Heart right ventricle (tissue), 16 donors: ENCODE results near the gene FLT4. TPM values are rescaled to one million over a fixed set of nuclear protein-coding genes. Genes with fewer than 3 reads are reported as not detected.
A peak's percentile ranks its signal among the peaks of the same experiment; 100 is the strongest.

Experiments used
- ATAC-seq, 8 donors: fragments of 200-7000 bp; cut with Tn5 transposase; one replicate each; pipeline ENCODE4 v1.9.1; 2020; ENCODE audit warnings: mild to moderate bottlenecking in 8 of 8, moderate library complexity in 8 of 8, moderate number of reproducible peaks in 1 of 8
- DNase-seq, 2 donors: peaks; one replicate each; pipeline ENCODE4 v3.0.0-alpha.2; 2020
- H3K27ac ChIP-seq, 10 donors: fragments of 200-600 bp; sonication (generic) in 2 of 10; one replicate each; pipeline versions ENCODE4 v1.5.0 to v1.8.0; 2020 to 2022; ENCODE audit warnings: mild to moderate bottlenecking in 3 of 10
- H3K27me3 ChIP-seq, 7 donors: fragments of 200-600 bp; one replicate each; pipeline ENCODE4 v1.8.0; 2021 to 2022; ENCODE audit warnings: mild to moderate bottlenecking in 2 of 7
- H3K36me3 ChIP-seq, 9 donors: fragments of 200-600 bp; sonication (generic) in 1 of 9; one replicate each; pipeline versions ENCODE4 v1.5.0 to v1.8.0; 2020 to 2022; ENCODE audit warnings: mild to moderate bottlenecking in 2 of 9
- H3K4me1 ChIP-seq, 9 donors: fragments of 200-600 bp; sonication (generic) in 1 of 9; one replicate each; pipeline versions ENCODE4 v1.5.0 to v1.8.0; 2020 to 2022; ENCODE audit warnings: mild to moderate bottlenecking in 4 of 9
- H3K4me3 ChIP-seq, 10 donors: fragments of 200-600 bp; sonication (generic) in 2 of 10; one replicate each; pipeline versions ENCODE4 v1.5.0 to v1.8.0; 2020 to 2022; ENCODE audit warnings: mild to moderate bottlenecking in 7 of 10, moderate library complexity in 2 of 10
- H3K9me3 ChIP-seq, 11 donors: fragments of 200-600 bp in 10 of 11; sonication (generic) in 2 of 11; one replicate each; pipeline versions ENCODE4 v1.5.0 to v1.8.0; 2013 to 2022; ENCODE audit warnings: mild to moderate bottlenecking in 2 of 11, control low read depth in 1 of 11, moderate library complexity in 1 of 11
- CTCF ChIP-seq, 9 donors: fragments of 200-600 bp; sonication (generic) in 2 of 9; IDR thresholded peaks; one replicate each; pipeline versions ENCODE4 v1.5.0 to v1.8.0; 2021 to 2022; ENCODE audit warnings: antibody characterized with exemption in 9 of 9, mild to moderate bottlenecking in 5 of 9, moderate library complexity in 1 of 9
- WGBS, 2 donors: extraction: QIAGEN DNeasy Blood & Tissue Kit; methylation state at CpG; one replicate each; pipeline ENCODE4 v1.1.7; 2013; ENCODE audit warnings: inconsistent platforms in 1 of 2; 5-methylcytosine and 5-hydroxymethylcytosine counted together
- intact Hi-C, 10 donors: fragments of 100-400 bp; cut with DNase I; formaldehyde crosslinking; loops; one replicate each; pipeline versions ENCODE4 v1.11.1 to v1.14.2; 2022
- polyA plus RNA-seq, 2 donors: library from polyadenylated mRNA; stranded (reverse); fragments of 200-250 nt; gene quantifications; one replicate each; pipeline ENCODE4 v1.2.3, GENCODE V29; 2013
- total RNA-seq, 10 donors: library from RNA; stranded (reverse); fragmentation: NEBNext Ultra II Directional in 3 of 10; extraction: Animal tissue kit (Norgen Biotek cat#: 25700) in 3 of 10; gene quantifications; one replicate each; pipeline versions ENCODE4 v1.2.1 to v1.2.4, GENCODE V29; 2021 to 2023
- donor health status: Arrhythmogenic right ventricular cardiomyopathy.
- donor health status: ischemic (EF 13 %, LVEDD 7.1; RV severe dilation, severe dysfunction).
- donor health status: healthy with polysubstance abuse.
- donor health status: DM: no; HTN: yes; CAD: no.
- donor health status: DM: no; HTN: no; CAD: no.
- donor health status: ischemic (EF 25% LVEDD 6.9; RV normal size, moderate dysfunction).
- donor health status: ischemic (EF 25% LVEDD 5.7; RV mildly dilated, moderate dysfunction).
- donor health status: healthy.
- donor health status: DM: yes; HTN: yes; CAD: no.
- donor health status: Ischemic cardiomyopathy.
- donor health status: ischemic (EF 35%, LVEDD 5.7; RV mildly dilated, moderate dysfunction).
- donor health status: nonischemic (EF 11% LVEDD 7.7; RV severe dilation, severe dysfunction).
- donor health status: DM: yes; HTN: yes; CAD: no.
- donor health status: PGD.
- donor health status: ischemic (EF 29% LVEDD 5.4; RV normal size, mild dysfunction).
- donor health status: nonischemic (EF 23%, LVEDD 6.1; RV moderate dilation, normal function).

The FLT4 gene
- total and polyA plus RNA-seq, 12 donors = 3.8 to 10.8 (median 6.3) TPM

GRCh38 chr5:180652771-180653170, 3.4 kb upstream of the FLT4 start:
- intact Hi-C loops = no loop called here
- Histone ChIP-seq H3K36me3 (no peaks in the 10 kb centered on the region), H3K4me1 (peaks cover 0 to 14% (median 9%) of the 10 kb centered on the region in 9 donors), H3K4me3 (no peak overlapping the region), H3K9me3 (no peaks in the 10 kb centered on the region), H3K27ac (no peak overlapping the region), H3K27me3 (peaks cover 6 to 58% (median 46%) of the 10 kb centered on the region in 7 donors)
- no peak for TF ChIP-seq CTCF (IDR thresholded peaks at IDR 0.05)
- ATAC-seq (no peak), DNase-seq (no peak)
- 49 to 71% methylated on average over 5 of the region's 5 CpGs for WGBS, 2 donors

- WGBS, 2 donors = 88% methylated on average over 11 of the region's 11 CpGs
- Histone ChIP-seq H3K9me3 (no peaks in the 10 kb centered on the region), H3K4me3 (no peak overlapping the region), H3K36me3 (no peaks in the 10 kb centered on the region), H3K27ac (no peak overlapping the region), H3K27me3 (peaks cover 6 to 58% (median 46%) of the 10 kb centered on the region in 7 donors), H3K4me1 (peaks cover 0 to 19% (median 10%) of the 10 kb centered on the region in 9 donors)
- intact Hi-C loops = no loop called here
- TF ChIP-seq CTCF (IDR thresholded peaks at IDR 0.05) = no peak
- DNase-seq (no peak), ATAC-seq (no peak)
Measured at GRCh38 chr5:180652346-180652745, 2.9 kb upstream of the FLT4 start.

- ATAC-seq (peak in 5 of 8 donors; percentile 24 to 66 (median 46)), DNase-seq (no peak)
- peak overlapping the region in 9 of 10 donors; percentile 59 to 79 (median 70) for H3K27ac ChIP-seq
- TF ChIP-seq CTCF (IDR thresholded peaks at IDR 0.05) = peak in 7 of 9 donors; percentile 35 to 63 (median 43)
- WGBS, 2 donors = 1% methylated on average over 68 to 80 of the region's 80 CpGs
- no peaks in the 10 kb centered on the region for H3K36me3 ChIP-seq
- H3K9me3 ChIP-seq = no peaks in the 10 kb centered on the region
- H3K4me1 ChIP-seq = peaks cover 0 to 51% (median 32%) of the 10 kb centered on the region in 9 donors
- peak overlapping the region; percentile 12 to 68 (median 54) for H3K4me3 ChIP-seq
- H3K27me3 ChIP-seq = peaks cover 6 to 69% (median 57%) of the 10 kb centered on the region in 7 donors
- intact Hi-C loops = no loop called here
Measured at GRCh38 chr5:180648658-180649296, 623 bp downstream of the FLT4 start.

DNA sequence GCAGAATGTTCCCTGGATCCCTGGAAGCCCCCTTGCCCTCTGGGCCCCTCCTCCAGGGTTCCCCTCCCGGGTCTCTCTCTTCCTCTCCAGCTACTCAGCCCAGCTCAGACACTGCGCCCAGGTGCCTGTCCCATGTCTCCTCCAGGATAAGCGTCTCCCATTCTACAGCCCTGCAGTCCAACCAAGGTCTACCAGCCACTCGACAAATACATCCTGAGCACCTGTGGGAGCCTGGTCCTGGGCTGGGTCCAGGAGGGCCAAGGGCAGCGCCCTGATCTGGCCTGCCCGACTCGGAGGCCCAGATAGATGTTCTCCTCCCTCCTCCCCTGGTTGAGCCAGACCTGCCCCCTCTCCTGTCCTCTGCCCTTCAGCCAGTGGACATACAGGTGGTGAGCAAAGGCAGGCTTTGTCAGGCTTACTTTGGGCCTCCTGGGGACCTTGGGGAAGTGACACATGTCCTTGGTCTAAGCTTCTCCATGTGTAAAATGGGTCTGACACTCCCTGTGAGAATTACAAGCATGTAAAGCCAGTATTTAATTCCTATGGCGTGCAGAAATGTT, 1.4 kb downstream of the FLT4 start:
- ATAC-seq = no peak
- WGBS, 2 donors = 74 to 76% methylated on average over 8 of the region's 8 CpGs
- H3K27ac ChIP-seq = peak overlapping the region in 4 of 10 donors; percentile 16 to 60 (median 42)
- DNase-seq = no peak
- H3K9me3 ChIP-seq = no peaks in the 10 kb centered on the region
- peaks cover 6 to 69% (median 55%) of the 10 kb centered on the region in 7 donors for H3K27me3 ChIP-seq
- no peak for TF ChIP-seq CTCF (IDR thresholded peaks at IDR 0.05)
- intact Hi-C loops = no loop called here
- peaks cover 0 to 51% (median 32%) of the 10 kb centered on the region in 9 donors for H3K4me1 ChIP-seq
- H3K36me3 ChIP-seq = no peaks in the 10 kb centered on the region
- H3K4me3 ChIP-seq = peak overlapping the region in 9 of 10 donors; percentile 37 to 68 (median 55)
